Measurements from ENCODE around the gene MSL2. TPM values are rescaled to one million over a fixed set of nuclear protein-coding genes. Genes with fewer than 3 reads are reported as not detected.

The MSL2 gene
- total RNA-seq, 1 experiment from 2014 or later: 6.4 TPM

DNA sequence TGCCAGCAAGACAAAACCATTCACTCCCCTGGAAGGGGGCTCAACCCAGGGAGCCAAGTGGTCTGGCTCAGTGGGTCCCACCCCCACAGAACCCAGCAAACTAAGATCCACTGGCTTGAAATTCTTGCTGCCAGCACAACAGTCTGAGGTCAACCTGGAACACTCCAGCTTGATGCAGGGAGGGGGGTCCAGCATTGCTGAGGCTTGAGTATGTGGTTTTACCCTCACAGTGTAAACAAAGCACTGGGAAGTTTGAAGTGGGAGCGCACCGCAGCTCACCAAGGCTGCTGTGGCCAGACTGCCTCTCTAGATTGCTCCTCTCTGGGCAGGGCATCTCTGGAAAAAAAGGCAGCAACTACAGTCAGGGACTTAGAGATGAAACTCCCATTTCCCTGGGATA lies 81.7 kb downstream of the MSL2 start:
- no peak for DNase-seq (ENCODE audit: low read depth)
- in situ Hi-C loops (cut with HindIII; ENCODE audit: low pct_unique_long_range_greater_than_20kb, low sequenced_read_pairs): no loop called here

DNA sequence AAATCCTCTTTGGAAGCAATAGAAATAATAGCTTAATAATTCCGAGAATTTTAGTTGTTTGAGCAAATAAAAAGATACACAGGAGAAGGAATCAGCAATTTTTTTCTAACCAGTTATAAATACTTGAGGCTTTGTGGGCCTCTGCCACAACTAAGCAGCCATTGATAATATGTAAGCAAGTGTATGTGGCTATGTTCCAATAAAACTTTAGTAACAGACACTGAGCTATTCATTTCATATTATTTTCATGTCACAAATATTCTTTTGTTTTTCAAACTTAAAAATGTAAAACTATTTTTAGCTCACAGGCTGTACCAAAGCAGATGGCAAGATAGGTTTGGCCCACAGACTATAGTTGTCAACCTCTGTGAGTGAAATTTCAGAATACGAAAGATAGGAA lies 85.7 kb downstream of the MSL2 start:
- in situ Hi-C loops (cut with HindIII; ENCODE audit: low pct_unique_long_range_greater_than_20kb, low sequenced_read_pairs): no loop called here
- DNase-seq (ENCODE audit: low read depth): no peak

DNA sequence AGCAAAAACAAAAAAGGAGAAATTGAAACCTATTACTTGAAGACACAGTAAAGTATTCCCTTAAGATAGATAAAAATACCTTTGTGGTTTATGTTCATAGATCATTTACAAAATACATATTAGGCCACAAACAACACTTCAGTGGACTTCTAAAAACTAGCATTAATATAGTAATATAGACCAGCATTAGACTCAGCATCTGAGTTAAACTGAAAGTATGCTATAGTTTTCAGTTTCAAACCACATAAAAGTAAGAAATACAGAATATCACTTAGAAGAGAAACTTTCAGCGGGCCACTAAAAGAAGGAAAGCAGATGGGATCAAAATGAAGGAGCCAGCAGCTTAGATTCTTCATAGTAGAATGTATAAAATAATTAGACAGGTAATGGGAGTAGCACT lies 86.6 kb downstream of the MSL2 start:
- in situ Hi-C loops (cut with HindIII; ENCODE audit: low pct_unique_long_range_greater_than_20kb, low sequenced_read_pairs): no loop called here
- no peak for DNase-seq (ENCODE audit: low read depth)

DNA sequence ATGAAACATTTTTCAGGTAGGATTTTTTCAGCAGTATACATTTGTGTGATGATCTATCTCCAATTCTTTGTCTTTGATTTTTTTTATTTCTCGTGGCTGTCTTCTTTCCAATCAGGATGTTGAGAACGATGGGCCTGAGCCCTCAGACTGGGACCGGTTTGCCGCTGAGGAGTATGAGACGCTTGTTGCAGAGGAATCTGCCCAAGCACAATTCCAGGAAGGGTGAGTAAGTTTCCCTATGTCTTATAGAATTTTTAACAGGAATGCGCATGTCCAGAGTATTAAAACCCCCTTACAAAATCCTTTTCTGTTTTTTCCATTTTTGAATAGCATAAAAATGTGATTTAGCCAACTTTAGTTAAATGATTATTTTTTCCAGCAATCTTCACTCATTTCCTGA lies 90.0 kb downstream of the MSL2 start:
- in situ Hi-C loops (cut with HindIII; ENCODE audit: low pct_unique_long_range_greater_than_20kb, low sequenced_read_pairs): no loop called here

DNA sequence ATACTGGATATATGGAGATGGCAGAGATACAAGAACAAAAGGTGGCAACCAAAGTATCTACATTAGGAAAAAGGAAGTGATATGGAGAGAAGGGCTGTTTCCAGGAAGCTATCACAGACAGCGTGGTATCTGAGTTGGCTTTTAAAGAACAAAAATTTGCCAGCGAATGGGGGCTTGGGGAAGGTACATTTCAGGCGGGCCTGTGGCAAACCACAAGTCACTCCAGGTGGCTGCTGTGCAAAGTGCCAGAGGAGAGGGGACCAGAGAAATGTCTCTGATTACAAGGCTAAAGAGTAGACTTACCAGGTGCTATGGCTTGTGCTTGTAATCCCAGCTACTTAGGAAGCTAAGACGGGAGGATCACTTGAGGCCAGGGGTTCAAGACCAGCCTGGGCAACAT lies 91.1 kb downstream of the MSL2 start:
- in situ Hi-C loops (cut with HindIII; ENCODE audit: low pct_unique_long_range_greater_than_20kb, low sequenced_read_pairs): no loop called here
- no peak for DNase-seq (ENCODE audit: low read depth)

More for the DNA sequence above, 90.0 kb downstream of the MSL2 start:
- no peak for DNase-seq (ENCODE audit: low read depth)

Other genes starting within 250 kb of the MSL2 start
- 3.4 and 4.0 TPM in 2 replicates for gene PPP2R3A, start 230.6 kb downstream of the MSL2 start, total RNA-seq (2014; rRNA removed; shearing (Covaris generic); ENCODE audit: low replicate concordance)
- 64.8 and 65.5 TPM in 2 replicates for gene PCCB, start 54.0 kb upstream of the MSL2 start, total RNA-seq (2014; rRNA removed; shearing (Covaris generic); ENCODE audit: low replicate concordance)

Data from Caki2 (cell line).